HG02885 (cell line): Measurements from ENCODE around the gene MGAT3.

ENCODE experiments used
- ATAC-seq: cut with Tn5 transposase; IDR thresholded peaks from one replicate; pipeline ENCODE4 v1.9.1; 2021; ENCODE audit warnings: mild to moderate bottlenecking; ENCODE audit not compliant: unreplicated experiment, poor library complexity

The MGAT3 gene

DNA sequence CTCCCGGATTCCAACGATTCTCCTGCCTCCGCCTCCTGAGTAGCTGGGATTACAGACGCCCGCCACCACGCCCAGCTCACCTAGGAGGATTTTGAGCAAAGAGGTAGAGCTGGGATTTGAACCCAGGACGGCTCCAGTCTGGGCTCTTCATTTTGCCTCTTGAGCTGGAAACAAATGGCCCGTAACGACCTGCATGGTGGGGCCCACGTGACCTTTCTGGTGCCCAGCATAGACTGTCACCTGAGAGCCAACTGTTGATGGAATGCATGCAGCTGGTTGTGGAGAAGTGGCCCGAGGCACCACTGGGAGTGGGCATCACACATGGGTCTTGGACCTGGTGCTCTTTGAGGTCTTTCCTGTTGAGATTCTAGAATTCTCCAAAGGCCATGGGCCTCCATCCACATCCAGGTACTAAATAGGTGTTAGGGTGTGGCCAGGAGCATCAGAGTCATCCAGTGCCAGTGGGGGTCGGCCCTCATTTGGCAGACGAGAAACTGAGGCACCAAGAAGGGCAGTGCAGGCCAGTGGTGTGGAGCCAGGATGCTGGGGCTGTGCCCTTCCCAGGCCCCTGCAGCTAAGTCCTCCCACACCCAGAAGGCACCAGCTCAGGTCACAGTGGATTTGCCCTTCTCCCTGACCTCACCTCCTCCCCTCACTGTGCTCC lies 67.4 kb downstream of the MGAT3 start:
- ATAC-seq = no peak

DNA sequence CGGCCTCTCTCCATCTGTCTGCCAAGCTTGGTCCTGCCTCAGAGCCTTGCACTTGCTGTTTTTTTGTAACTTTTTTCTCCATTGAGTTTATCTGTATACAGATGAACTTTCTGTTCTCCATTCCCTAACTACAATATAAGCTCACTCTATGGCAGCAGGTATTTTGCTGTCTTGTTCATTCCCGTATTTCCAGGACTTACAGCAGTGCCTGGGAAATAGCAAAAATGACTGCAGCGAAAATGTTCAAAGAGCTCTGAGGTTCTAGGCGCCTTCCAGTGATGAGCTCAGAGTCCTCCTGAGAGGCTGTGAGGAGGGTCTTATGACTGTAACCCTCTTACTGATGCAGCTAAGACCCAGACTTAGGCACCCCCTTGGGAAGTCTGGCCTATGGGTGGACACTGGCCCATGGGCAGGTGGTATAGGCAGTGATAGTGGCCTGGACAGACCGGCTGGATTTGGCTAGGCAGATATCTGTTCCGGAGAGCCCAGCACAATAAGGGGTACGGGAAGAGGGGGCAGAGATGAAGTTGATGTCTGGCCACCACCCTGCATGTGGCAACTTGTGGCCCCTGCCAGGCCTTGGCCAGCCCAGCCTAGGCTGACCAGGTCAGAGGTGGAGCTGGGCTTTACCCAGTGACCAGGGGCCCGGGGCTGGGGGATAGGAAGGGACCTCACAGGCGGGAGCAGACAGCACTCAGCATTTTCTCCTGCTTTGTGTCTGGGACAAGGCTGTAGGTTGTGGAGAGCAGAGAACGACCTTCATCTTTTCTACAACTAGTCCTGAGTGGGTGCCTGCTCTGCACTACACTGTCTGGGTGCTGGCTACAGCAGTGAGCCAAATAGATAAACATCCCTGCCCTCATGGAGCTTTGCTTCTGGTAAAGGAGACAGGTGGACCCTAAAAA lies 68.2 kb downstream of the MGAT3 start:
- ATAC-seq = no peak

DNA sequence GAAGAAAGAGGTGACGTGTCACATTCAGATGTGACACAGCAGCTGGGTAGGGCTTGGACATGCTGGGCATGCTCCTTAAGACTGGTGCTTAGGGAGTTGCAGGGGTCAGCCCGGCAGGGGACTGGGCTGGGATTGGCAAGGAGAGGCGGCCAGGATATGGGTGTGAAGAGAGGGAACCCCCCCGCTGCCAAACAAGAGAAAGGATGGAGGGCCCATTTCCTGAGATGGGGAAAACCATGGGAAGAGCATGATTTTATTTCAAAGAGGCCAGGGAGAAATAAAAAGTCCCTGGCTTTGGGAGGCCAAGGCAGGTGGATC lies 68.8 kb downstream of the MGAT3 start:
- no peak for ATAC-seq

DNA sequence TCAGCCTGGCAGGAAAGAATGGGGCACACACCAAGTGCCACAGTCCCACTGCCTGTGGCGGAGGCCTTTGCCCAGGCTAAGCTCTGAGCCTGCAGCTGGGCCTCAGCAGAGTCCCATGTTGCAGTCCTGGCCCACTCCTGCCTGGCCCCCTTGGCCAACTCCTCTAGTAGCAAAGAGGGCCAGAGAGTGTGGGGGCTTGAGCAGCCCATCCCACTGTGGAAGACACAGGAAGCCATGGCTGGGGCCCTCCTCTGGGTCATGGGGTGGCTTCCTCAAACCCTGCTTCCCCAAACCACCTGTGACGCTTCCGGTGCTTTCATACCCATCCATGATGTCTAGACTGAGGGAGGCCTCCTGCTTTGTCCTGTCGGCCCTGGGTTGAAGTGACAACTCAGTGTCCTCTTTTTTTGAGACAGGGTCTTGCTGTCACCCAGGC lies 69.9 kb downstream of the MGAT3 start:
- ATAC-seq = no peak

DNA sequence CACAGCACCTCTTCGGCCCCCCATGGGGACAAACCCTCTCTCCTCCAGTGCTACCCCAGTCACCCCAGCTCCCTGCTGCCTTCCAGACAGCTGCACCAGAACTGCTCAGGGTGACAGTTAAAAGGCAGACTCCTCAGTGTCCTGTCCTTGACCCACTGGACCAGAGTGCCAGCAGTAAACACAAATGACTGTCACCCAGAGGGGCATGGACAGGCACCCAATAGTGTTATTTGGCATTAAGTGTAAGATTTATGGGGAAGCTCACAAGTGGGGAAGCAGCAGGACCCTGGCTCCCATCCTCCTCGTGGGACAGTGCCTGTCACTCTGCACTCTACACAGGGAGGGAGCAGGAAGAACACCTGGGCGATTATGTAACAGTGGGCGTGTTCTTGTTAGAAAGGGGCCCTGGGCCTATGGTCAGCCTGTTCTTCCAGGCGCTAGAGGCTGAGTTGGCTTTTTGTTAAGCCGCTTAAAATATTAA lies 70.7 kb downstream of the MGAT3 start:
- ATAC-seq = no peak

DNA sequence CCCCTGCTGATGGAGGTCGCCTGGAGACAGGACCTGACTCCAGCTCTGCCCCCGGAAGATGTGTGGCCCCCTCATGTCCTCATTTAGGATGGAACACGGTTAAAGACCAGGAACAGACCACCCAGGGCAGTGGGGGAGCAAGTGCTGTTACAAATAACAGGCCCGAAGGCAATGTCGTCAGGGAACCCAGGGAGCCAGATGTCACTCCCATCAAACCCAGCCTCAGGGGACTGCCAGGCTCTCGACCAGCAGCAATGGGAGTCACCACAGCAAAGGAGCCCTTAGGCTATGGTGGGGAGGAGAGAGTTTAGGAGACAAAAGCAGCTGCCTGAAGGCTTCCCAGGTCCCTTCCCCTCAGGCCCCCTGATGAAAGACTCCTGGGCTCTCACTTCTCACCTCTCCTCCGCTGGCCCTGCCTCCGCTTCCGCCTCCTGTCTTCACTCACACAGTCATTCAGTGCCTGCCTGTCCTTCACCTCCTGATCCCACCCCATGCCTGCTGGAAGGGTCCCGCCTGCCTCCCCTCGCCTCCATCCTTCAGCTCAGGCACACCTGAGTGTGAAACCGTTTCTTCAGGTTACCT lies 71.4 kb downstream of the MGAT3 start:
- no peak for ATAC-seq

DNA sequence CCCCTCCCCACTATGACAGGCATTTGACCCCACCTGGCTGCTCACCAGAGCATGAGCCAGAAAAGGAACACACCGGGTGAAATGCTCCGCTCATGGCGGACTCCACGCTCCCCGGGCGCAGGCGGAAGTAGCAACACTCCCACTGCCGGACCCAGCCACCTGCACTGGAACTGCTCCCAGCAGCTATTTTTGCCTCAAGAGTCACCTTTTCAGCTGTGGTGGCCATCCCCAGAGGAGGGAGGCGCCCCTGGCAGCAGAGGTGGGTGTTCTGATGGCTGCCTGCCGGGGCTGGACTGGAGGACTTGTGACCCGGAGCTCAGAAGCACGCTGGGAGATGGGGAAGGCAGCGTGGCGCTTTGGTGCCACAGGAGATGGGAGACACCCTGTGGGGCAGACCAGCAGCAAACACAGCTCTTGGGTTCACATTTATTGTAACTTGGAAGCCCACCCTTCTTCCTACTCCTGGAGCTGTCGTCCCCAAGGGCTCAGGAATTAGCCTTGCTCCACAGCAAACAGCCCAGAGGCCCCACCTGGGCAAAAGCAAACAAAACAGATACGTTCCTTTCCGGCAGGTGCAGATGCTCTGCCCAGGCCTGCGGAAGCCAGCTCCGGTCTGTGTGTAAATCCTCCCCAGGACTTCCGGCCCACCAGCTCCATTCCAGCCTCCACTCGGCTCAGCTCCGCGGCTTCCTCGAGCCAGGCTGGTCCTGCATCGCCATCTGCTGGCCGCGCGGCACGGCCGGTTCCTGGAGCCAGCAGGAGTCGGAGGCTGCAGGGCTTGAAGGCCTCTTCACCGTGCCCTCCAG lies 72.1 kb downstream of the MGAT3 start:
- ATAC-seq = peak; percentile 37

DNA sequence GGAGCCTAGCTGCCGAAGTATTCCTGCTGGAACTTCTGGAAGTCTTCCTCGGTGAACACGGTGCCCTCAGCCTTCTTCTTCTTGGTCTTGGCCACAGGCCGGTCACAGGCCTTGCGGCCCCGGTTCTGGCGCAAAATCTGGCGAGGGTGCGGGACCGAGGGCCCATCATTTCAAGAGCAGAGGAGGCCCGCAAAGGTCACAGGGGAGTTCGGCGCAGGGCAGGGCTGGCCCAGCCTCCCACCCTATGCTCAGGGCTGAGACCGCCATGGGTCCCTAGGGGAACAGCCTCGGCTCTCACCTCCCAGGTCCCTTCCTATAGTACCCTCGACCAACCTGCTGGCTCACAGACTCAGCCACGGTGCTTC lies 72.7 kb downstream of the MGAT3 start:
- ATAC-seq = no peak

DNA sequence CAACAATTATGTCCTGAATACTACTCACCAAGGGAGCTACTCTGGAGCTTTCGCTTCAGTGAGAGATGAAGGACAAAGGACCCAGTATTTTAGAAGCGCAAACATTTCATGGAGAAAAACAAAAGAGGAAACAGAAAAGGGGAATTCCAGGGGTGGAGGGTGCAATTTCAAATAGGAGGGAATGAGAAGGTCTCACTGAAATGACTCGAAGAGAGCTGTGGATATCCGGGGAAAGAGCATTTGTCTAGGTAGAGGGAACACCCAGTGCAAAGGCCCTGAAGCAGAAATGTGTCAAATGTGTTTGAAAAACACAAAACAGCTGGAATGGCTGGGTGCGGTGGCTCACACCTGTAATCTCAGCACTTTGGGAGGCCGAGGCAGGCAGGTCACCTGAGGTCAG lies 73.3 kb downstream of the MGAT3 start:
- ATAC-seq = no peak

DNA sequence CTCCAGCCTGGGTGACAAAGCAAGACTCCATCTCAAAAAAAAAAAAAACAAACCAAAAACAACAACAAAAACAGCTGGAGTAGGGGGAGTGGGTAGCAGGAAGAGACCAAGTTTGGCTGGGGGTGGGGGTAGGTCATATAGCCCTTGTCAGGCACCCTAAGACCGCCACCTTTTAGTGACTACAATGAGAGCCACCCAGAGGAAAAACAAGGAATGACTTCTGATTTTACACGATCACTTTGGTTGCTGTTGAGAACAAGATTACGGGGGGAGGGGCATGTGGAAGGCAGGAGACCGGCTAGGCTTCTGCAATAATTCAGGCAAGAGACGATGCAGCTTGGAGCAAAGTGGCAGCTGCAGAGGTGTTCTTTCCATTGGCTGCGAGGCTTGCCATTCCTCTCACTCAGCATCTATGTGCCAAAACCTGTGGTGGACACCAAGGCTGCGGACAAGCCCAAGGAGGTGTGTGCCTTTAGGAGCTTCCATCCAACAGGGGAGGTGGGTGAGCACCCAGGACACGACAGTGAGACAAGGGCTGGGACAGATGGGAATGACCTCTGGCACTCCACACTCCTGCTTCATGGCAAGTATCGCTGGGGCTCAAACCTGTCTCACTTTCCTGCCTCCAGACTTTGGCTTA lies 74.0 kb downstream of the MGAT3 start:
- no peak for ATAC-seq

DNA sequence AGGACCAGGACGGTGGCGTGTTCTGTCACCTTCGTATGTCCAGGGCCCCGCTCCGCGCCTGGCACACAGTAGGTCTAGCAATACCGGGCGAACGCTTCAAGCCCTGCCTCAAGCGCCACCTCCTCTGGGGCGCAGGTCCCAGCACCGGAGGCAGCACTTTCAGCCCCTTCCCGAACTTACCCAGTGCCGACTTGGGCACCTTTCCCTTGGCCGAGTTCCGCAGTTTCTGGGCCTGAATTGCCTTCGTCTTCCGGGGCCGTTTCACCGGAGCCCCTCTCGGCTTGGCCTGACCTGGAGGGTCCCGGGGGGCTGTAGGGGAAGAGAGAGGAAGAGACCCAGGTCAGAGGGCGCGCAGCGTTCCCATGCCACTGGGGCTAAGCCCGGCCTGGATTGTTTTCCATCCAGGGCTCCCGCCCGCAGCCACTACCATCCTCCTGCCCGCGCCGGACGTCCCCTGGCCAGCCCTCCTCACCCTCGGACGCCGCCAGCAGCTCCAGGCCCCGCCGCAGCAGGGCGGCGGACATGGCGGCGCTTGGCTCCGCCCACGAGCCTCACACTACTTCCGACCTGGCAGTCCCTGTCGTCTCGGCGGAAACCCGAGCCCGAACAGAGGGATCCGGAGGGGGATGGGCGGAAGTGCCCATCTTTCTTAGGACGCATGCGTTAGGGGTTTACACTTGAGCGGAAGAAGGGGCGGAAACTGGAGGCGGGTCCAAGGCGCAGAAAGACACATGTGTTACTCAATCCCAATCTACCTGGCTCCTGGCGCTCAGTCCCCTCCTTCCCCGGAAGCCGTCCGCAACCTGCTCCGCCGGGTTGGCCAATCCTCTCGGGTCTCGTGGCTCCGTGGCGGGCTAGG lies 75.6 kb downstream of the MGAT3 start, which contains the start of gene RPS19BP1:
RPS19BP1 (minus strand) TSS at position 534 of the 859 bp plus-strand sequence; CDS start at position 524, 10 bp downstream.
- peak; percentile 76 for ATAC-seq

DNA sequence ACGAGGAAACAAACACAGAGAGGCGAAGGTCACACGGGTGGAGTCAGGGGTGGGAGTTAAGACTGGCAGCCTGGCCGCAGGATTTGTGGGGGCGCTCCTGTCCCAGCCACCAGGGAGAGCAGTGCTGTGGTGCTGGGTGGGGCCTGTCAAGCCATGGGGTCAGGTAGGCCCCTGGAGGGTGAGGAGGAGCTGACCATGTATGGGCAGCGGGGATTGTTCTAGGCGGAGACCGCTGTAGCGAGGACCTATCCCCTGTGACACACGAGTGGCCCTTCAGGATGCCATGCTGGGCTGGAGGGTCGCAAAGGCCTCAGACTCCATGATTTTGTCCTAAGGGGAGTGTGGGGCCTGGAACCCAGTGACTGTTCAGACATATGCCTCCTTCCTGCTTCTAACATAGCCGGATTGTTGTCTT lies 77.3 kb downstream of the MGAT3 start:
- ATAC-seq = no peak

DNA sequence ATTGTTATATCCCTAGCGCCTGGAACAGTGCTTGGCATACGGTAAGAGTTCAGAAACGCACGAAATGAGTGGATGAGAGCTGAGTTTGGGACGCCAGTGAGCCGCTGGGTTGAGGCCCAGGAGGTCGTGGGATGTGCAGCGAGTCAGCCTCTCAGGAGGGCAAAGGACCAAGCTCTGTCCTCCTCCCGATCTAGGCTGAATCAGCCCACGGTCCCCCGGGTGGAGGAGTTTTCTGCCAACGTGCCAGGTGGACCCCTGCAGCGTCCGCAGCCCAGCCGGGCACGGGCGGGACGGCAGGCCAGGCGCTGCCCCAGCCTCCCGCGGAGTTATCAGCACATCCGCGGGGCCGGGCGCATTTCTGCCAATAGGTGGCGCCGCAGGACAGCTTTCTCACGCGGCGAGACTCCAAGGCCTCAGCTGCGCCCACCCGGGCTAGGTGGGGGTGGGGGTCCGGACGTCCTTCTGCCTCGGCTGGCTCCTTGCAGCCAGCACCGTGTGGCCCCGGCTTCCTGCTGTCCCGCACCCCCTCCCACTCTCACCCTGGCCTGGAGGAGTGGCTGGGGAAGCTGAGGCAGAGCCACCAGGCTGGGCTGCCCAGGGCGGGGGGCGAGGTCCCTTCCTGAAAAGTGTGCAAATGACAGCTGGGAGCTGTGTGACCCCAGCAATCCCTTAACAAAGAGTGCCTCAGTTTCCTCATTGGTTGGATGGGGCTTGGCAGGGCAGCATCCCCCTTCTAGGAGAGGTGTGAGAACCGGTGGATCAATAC lies 78.0 kb downstream of the MGAT3 start:
- ATAC-seq = no peak

DNA sequence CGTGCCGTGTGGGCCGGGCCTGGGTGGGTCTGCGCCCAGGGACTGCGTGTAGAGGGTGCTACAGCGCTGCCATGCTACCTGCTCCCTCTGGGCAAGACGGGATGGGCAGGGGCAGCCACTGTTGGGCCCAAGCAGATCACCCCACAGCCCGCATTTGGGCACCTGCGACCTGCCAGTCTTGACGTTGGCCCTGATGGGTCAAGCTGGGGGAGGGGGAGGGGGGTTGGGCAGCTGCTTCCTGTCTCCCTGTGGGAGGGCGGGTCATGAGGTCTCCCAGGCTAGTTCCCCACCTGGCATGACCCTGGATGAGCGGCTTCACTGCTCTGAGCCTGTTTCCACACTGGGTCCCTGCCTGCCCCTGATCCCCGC lies 78.5 kb downstream of the MGAT3 start:
- ATAC-seq = no peak

DNA sequence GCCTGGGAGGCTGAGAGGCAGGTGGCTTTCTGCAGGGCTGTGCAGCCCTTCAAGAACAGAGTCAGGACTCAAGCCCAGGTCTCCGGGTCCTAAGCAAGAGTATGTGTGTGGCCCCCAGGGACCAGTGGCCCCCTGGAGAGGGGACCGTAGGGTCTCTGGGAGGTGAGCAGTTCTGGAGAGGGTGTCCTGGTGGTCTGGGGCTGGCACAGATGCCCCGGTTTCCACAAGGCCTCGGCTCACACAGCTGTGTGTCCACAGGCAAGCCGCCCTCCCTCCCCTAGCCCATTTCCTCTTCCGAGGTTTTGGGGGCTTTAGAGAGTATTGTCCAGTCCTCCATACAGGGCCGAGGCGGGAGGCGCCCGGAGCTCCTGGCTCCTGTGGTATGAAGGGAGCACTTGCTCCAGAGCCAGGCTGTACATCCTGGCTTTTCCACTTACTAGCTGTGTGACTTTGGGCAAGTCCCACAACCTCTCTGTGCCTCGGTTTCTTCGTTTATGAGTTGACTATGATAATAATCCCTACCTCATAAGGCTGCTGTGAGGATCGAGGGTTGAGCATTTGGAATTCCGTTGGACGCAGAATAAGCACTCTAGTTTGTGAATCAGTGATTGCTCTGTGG lies 79.1 kb downstream of the MGAT3 start:
- ATAC-seq = no peak

DNA sequence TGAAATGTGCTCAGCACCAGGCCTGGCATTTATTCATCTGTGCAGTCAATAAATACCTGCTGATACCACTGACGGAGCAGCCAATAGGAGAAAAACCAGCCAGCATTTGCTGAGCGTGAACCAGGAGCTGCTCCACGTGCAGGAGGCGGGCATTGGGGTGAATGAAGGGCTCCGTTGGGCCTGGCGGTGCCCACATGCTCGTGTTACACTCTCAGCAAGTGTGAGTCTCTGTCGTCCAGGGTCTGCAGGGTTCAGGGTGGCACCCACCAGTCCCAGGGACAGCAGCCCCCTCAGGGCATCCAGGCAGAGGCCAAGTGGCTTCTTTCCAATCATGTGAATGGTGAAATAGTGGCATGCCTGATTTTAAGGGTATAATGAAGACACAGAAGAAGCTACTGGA lies 79.9 kb downstream of the MGAT3 start:
- ATAC-seq = no peak

DNA sequence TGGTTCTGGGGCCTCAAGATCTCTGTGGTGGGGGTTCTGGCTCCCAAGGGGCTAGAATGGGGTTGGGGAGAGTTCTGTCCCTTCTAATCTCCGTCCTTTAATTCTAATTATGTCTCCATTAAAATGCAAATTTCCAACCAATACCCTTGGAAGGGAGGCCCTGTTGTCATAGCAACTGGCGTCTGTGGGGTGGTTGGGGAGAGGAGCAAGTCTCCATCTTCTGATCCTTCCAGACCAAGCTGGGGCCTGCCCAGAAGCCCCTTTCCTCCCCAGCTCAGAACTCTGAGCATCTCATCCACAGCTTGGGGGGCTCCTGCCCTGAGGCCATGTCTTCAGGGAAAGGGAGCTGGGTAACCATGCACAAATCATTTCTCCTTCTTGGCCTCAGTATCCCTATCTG lies 81.2 kb downstream of the MGAT3 start:
- ATAC-seq = no peak
